ENCODE results near the gene CELA2A.

Gene CELA2A

GRCh38 chr1:15456313-15456954 lies at the start of gene CELA2A:
Gene CELA2A (plus strand): TSS chr1:15456732. CDS start chr1:15456754, 22 bp downstream.
- no peak for DNase-seq (ENCODE audit: low read depth in 3 of 3)

- DNase-seq (ENCODE audit: low read depth in 3 of 3) = no peak
Measured at GRCh38 chr1:15407580-15407979, 49.0 kb upstream of the CELA2A start.

GRCh38 chr1:15408890-15409387 lies 47.6 kb upstream of the CELA2A start:
- no peak for DNase-seq (ENCODE audit: low read depth in 3 of 3)

- DNase-seq (ENCODE audit: low read depth in 3 of 3) = peak; percentile 78 to 83 (median 80)
Measured at GRCh38 chr1:15409388-15410222, 46.9 kb upstream of the CELA2A start, which contains the start of gene EFHD2. Gene EFHD2 (plus strand): TSS chr1:15409888. CDS start chr1:15409972, 84 bp downstream.

- DNase-seq (ENCODE audit: low read depth in 3 of 3) = no peak
Measured at GRCh38 chr1:15410223-15410883, 46.2 kb upstream of the CELA2A start.

- no peak for DNase-seq (ENCODE audit: low read depth in 3 of 3)
Measured at GRCh38 chr1:15410884-15411245, 45.7 kb upstream of the CELA2A start.

GRCh38 chr1:15411593-15412137 lies 44.9 kb upstream of the CELA2A start:
- no peak for DNase-seq (ENCODE audit: low read depth in 3 of 3)

- DNase-seq (ENCODE audit: low read depth in 3 of 3) = no peak
Measured at GRCh38 chr1:15412175-15412800, 44.2 kb upstream of the CELA2A start.

GRCh38 chr1:15412843-15413242 lies 43.7 kb upstream of the CELA2A start:
- DNase-seq (ENCODE audit: low read depth in 3 of 3) = no peak

- DNase-seq (ENCODE audit: low read depth in 3 of 3) = no peak
Measured at GRCh38 chr1:15413563-15414444, 42.7 kb upstream of the CELA2A start.

- DNase-seq (ENCODE audit: low read depth in 3 of 3) = no peak
Measured at GRCh38 chr1:15414445-15414983, 42.0 kb upstream of the CELA2A start.

GRCh38 chr1:15417059-15417934 lies 39.2 kb upstream of the CELA2A start:
- peak in 2 of 3 experiments; percentile 38 to 53 for DNase-seq (ENCODE audit: low read depth in 3 of 3)

GRCh38 chr1:15418806-15419515 lies 37.6 kb upstream of the CELA2A start:
- no peak for DNase-seq (ENCODE audit: low read depth in 3 of 3)

GRCh38 chr1:15420853-15421465 lies 35.6 kb upstream of the CELA2A start:
- DNase-seq (ENCODE audit: low read depth in 3 of 3) = no peak

- no peak for DNase-seq (ENCODE audit: low read depth in 3 of 3)
Measured at GRCh38 chr1:15422871-15423270, 33.7 kb upstream of the CELA2A start.

GRCh38 chr1:15423355-15424077 lies 33.0 kb upstream of the CELA2A start:
- no peak for DNase-seq (ENCODE audit: low read depth in 3 of 3)

- no peak for DNase-seq (ENCODE audit: low read depth in 3 of 3)
Measured at GRCh38 chr1:15424146-15424667, 32.3 kb upstream of the CELA2A start.

Measured in stimulated activated CD4-positive, alpha-beta T cell treated with anti-CD3 and anti-CD28 coated beads, TNF-alpha, amount 100 ng/mL, for 4 hours (primary cell).